Duodenal mucosa (tissue), 2 donors: ENCODE data around the gene OPA3.

Experiments used
- H3K27ac ChIP-seq: one replicate; pipeline ENCODE4 v1.7.0; 2013; ENCODE audit warnings: low read depth, low read length
- H3K27me3 ChIP-seq, 2 donors: one replicate each; pipeline ENCODE4 v1.7.0; 2013; ENCODE audit warnings: low read length in 2 of 2, control low read depth in 1 of 2; ENCODE audit not compliant: insufficient read depth in 2 of 2, control insufficient read depth in 1 of 2
- H3K36me3 ChIP-seq, 2 donors: one replicate each; pipeline ENCODE4 v1.7.0; 2013; ENCODE audit warnings: low read length in 2 of 2, control low read depth in 1 of 2; ENCODE audit not compliant: insufficient read depth in 2 of 2, control insufficient read depth in 1 of 2
- H3K4me1 ChIP-seq, 2 donors: one replicate each; pipeline ENCODE4 v1.7.0; 2013; ENCODE audit warnings: low read length in 2 of 2, control low read depth in 1 of 2; ENCODE audit not compliant: insufficient read depth in 2 of 2, control insufficient read depth in 1 of 2
- H3K4me3 ChIP-seq, 2 donors: one replicate each; pipeline ENCODE4 v1.7.0; 2013; ENCODE audit warnings: low read length in 2 of 2, low read depth in 1 of 2
- H3K9ac ChIP-seq, 2 donors: one replicate each; pipeline ENCODE4 v1.7.0; 2013; ENCODE audit warnings: low read length in 2 of 2, low read depth in 1 of 2
- H3K9me3 ChIP-seq, 2 donors: one replicate each; pipeline ENCODE4 v1.7.0; 2013; ENCODE audit warnings: low read length in 2 of 2, control low read depth in 1 of 2; ENCODE audit not compliant: control insufficient read depth in 1 of 2

OPA3 gene

GRCh38 chr19:45506246-45506988 lies 78.2 kb downstream of the OPA3 start:
- H3K27me3 ChIP-seq, result no peaks in the 10 kb centered on the region
- peak overlapping the region; percentile 96 for H3K27ac ChIP-seq
- H3K9ac ChIP-seq, result peak overlapping the region; percentile 98 to 100
- H3K36me3 ChIP-seq, result no peaks in the 10 kb centered on the region
- H3K4me1 ChIP-seq, result peaks cover 9 to 19% of the 10 kb centered on the region in 2 donors
- no peaks in the 10 kb centered on the region for H3K9me3 ChIP-seq
- H3K4me3 ChIP-seq, result peak overlapping the region; percentile 95 to 98

GRCh38 chr19:45505996-45506245 lies 78.7 kb downstream of the OPA3 start:
- no peaks in the 10 kb centered on the region for H3K36me3 ChIP-seq
- H3K9me3 ChIP-seq, result no peaks in the 10 kb centered on the region
- peak overlapping the region; percentile 96 for H3K27ac ChIP-seq
- peaks cover 4 to 14% of the 10 kb centered on the region in 2 donors for H3K4me1 ChIP-seq
- H3K9ac ChIP-seq, result peak overlapping the region; percentile 51 to 100
- H3K4me3 ChIP-seq, result peak overlapping the region; percentile 56 to 95
- no peaks in the 10 kb centered on the region for H3K27me3 ChIP-seq

DNA sequence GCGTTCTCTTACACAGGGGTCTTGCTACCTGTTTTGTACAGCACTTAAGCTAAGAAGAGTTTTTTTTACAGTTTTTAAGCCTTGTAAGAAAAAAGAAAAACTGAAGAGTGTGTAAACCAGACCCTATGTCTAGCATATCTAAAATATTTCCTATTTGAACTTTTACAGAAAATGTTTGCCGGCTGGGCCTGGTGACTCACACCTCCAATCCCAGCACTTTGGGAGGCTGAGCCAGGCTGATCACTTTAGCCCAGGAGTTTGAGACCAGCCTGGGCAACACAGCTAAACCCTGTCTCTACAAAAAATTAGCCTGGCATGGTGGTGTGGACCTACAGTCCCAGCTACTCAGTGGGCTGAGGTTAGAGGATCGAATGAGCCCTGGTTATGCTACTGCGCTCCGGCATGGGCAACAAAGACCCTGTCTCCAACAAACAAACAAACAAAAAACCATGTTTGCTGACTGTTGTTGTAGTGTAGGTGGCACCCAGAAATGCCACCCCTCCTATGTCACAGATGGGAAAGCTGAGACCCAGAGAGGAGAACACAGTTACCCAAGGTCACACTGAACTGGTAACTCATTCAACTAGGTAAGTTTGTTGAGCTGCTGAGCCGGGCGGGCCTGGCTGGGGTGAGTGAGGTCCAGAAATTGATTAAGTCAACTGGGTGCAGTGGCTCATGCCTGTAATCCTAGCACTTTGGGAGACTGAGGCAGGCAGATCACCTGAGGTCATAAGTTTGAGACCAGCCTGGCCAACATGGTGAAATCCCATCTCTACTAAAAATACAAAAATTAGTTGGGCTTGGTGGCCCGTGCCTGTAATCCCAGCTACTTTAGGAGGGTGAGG lies 79.2 kb downstream of the OPA3 start:
- H3K9me3 ChIP-seq, result no peaks in the 10 kb centered on the region
- no peak overlapping the region for H3K27ac ChIP-seq
- peaks cover 4 to 13% of the 10 kb centered on the region in 2 donors for H3K4me1 ChIP-seq
- no peak overlapping the region for H3K4me3 ChIP-seq
- H3K9ac ChIP-seq, result peak overlapping the region in 1 of 2 donors; percentile 51
- no peaks in the 10 kb centered on the region for H3K27me3 ChIP-seq
- H3K36me3 ChIP-seq, result no peaks in the 10 kb centered on the region

GRCh38 chr19:45503909-45504308 lies 80.7 kb downstream of the OPA3 start:
- peaks cover 12% of the 10 kb centered on the region in 2 donors for H3K4me1 ChIP-seq

DNA sequence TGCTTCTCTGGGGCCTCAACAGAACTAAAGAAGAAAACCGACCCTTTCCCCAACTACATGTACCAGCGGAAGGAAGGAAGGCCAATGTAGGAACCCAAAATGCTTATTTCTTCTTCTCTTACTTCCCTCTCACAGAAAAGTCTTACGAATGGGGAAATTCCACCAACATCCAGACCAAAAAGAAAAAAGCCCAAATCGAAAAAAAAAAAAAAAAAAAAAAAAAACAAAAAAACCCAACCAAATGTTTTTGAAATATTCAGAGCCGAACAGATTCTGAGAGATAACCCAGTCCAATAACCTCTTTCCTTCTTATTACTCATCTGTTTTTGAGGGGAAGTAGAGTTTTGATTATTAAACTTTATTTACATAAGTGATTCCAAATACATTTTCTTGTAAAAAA lies 82.5 kb downstream of the OPA3 start:
- Histone ChIP-seq H3K36me3 (no peaks in the 10 kb centered on the region), H3K9ac (no peak overlapping the region), H3K4me1 (peaks cover 23 to 25% of the 10 kb centered on the region in 2 donors), H3K9me3 (no peaks in the 10 kb centered on the region), H3K4me3 (no peak overlapping the region), H3K27me3 (peaks cover 0 to 12% of the 10 kb centered on the region in 2 donors), H3K27ac (no peak overlapping the region)

More at GRCh38 chr19:45503909-45504308, 80.7 kb downstream of the OPA3 start:
- Histone ChIP-seq H3K27ac (no peak overlapping the region), H3K36me3 (no peaks in the 10 kb centered on the region), H3K9ac (no peak overlapping the region), H3K9me3 (no peaks in the 10 kb centered on the region), H3K4me3 (no peak overlapping the region), H3K27me3 (peaks cover 0 to under 1% of the 10 kb centered on the region in 2 donors)

- no peak overlapping the region for H3K9ac ChIP-seq
- no peaks in the 10 kb centered on the region for H3K9me3 ChIP-seq
- H3K4me3 ChIP-seq, result no peak overlapping the region
- H3K4me1 ChIP-seq, result peaks cover 24 to 26% of the 10 kb centered on the region in 2 donors
- no peaks in the 10 kb centered on the region for H3K36me3 ChIP-seq
- H3K27me3 ChIP-seq, result peaks cover 0 to 12% of the 10 kb centered on the region in 2 donors
- no peak overlapping the region for H3K27ac ChIP-seq
Observed at GRCh38 chr19:45501730-45502014, 82.9 kb downstream of the OPA3 start.

GRCh38 chr19:45500918-45501729 lies 83.5 kb downstream of the OPA3 start:
- H3K9me3 ChIP-seq, result no peaks in the 10 kb centered on the region
- peaks cover 27 to 30% of the 10 kb centered on the region in 2 donors for H3K4me1 ChIP-seq
- peaks cover 0 to 13% of the 10 kb centered on the region in 2 donors for H3K27me3 ChIP-seq
- H3K27ac ChIP-seq, result no peak overlapping the region
- no peaks in the 10 kb centered on the region for H3K36me3 ChIP-seq
- no peak overlapping the region for H3K4me3 ChIP-seq
- no peak overlapping the region for H3K9ac ChIP-seq

DNA sequence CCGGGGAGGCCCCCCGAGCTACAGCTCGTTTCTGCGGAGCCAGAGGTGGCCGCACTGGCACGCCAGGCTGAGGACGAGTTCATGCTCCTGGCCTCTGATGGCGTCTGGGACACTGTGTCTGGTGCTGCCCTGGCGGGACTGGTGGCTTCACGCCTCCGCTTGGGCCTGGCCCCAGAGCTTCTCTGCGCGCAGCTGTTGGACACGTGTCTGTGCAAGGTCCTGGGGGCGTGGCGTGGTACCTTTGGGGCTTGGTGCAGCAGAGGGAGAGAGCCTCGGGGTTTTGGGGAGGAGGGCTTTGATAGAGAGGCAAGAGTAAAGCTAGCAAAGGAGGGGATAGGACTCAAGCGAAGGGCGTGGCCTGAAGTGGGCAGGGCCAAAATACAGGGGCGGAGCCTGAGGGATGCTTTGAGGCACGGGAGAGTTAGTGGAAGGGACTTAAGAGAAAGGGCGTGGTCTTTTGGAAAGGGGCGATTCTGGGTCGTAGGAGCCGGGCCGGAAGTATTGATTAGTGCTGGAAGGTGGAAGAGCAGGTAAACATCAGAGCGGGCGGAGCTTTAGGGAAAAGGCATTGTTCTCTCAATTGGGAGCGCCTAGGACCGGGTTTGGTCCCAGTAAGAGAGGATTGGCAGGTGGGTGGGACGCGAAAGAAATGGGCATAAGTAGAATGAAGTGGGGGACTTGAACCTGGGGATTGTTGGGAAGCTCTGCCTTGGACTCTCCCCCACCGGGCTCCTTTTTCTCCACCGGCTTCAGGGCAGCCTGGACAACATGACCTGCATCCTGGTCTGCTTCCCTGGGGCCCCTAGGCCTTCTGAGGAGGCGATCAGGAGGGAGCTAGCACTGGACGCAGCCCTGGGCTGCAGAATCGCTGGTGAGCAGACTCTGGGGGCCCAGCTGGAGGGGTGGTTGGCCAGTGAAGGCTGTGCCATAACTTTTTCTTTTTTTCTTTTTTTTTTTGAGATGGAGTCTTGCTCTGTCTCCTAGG lies 85.1 kb downstream of the OPA3 start:
- Histone ChIP-seq H3K27me3 (peaks cover 13 to 23% of the 10 kb centered on the region in 2 donors), H3K4me3 (peak overlapping the region in 1 of 2 donors; percentile 47), H3K27ac (no peak overlapping the region)

DNA sequence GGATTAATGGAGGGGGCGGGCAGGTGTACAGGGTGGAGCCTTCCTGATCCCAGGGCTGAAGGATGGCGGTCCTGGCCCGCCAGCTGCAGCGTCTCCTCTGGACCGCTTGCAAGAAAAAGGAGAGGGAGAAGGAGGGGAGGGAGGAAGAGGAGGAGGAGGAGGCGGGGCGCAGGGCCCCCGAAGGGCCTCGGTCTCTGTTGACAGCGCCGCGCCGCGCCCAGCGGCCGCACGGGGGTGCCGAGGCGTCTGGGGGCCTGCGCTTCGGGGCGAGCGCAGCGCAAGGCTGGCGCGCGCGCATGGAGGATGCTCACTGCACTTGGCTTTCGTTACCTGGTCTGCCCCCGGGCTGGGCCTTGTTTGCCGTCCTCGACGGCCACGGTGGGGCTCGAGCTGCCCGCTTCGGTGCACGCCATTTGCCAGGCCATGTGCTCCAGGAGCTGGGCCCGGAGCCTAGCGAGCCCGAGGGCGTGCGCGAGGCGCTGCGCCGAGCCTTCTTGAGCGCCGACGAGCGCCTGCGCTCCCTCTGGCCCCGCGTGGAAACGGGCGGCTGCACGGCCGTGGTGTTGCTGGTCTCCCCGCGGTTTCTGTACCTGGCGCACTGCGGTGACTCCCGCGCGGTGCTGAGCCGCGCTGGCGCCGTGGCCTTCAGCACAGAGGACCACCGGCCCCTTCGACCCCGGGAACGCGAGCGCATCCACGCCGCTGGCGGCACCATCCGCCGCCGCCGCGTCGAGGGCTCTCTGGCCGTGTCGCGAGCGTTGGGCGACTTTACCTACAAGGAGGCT lies 86.0 kb downstream of the OPA3 start, which contains the start of gene PPM1N:
Gene PPM1N, plus strand, starts transcription at position 33 of the 785 bp plus-strand sequence. Its CDS starts 30 bp downstream, at position 63.
- Histone ChIP-seq H3K27ac (no peak within 1 kb of the TSS), H3K9ac (peak within 1 kb of the TSS; percentile 48 to 57), H3K4me1 (peaks cover 29% of the 10 kb centered on the region in 2 donors), H3K27me3 (peaks cover 13 to 23% of the 10 kb centered on the region in 2 donors), H3K4me3 (peak within 1 kb of the TSS; percentile 55 to 64), H3K9me3 (no peaks in the 10 kb centered on the region), H3K36me3 (no peaks in the 10 kb centered on the region)

More for the DNA sequence above, 85.1 kb downstream of the OPA3 start:
- Histone ChIP-seq H3K9me3 (no peaks in the 10 kb centered on the region), H3K9ac (no peak overlapping the region), H3K36me3 (no peaks in the 10 kb centered on the region), H3K4me1 (peaks cover 29% of the 10 kb centered on the region in 2 donors)
